SU-DHL-6 (cell line): Measurements from ENCODE around the gene TAF1C.

Experiments used
- H2AFZ ChIP-seq: fragments of 200-600 bp; sonication (generic); 2 replicates; pipeline ENCODE4 v1.6.1; 2014; ENCODE audit warnings: low read depth, mild to moderate bottlenecking, moderate library complexity, mixed read lengths, antibody characterized with exemption, low read length; ENCODE audit not compliant: severe bottlenecking
- H3F3A ChIP-seq: fragments of 200-600 bp; shearing (Covaris generic); 2 replicates; pipeline ENCODE4 v1.6.0; 2016; ENCODE audit warnings: antibody characterized with exemption, mild to moderate bottlenecking; ENCODE audit not compliant: insufficient read depth
- H3K27ac ChIP-seq: fragments of 200-600 bp; sonication (generic); 2 replicates; pipeline ENCODE4 v1.5.1; 2016; ENCODE audit warnings: low read depth, mild to moderate bottlenecking, low read length, moderate library complexity, mixed read lengths
- H3K27me3 ChIP-seq: fragments of 200-600 bp; sonication (generic), shearing (Covaris generic); 2 replicates; pipeline ENCODE4 v1.6.0; 2014; ENCODE audit warnings: mild to moderate bottlenecking, low read length
- H3K36me3 ChIP-seq: fragments of 200-600 bp; sonication (generic); 2 replicates; pipeline ENCODE4 v1.6.1; 2014; ENCODE audit warnings: mild to moderate bottlenecking, low read length, mixed read lengths
- H3K4me2 ChIP-seq: fragments of 300-600, 200-600 bp; shearing (Covaris generic), sonication (generic); 2 replicates; pipeline ENCODE4 v1.6.0; 2014; ENCODE audit warnings: low read length, low read depth, mild to moderate bottlenecking; ENCODE audit not compliant: poor library complexity, severe bottlenecking
- H3K4me3 ChIP-seq: fragments of 200-600 bp; sonication (generic); 2 replicates; pipeline ENCODE4 v1.5.1; 2014; ENCODE audit warnings: antibody characterized with exemption, low read length, mild to moderate bottlenecking, mixed read lengths; ENCODE audit not compliant: insufficient read depth, poor library complexity, severe bottlenecking
- H3K79me2 ChIP-seq: fragments of 200-600 bp; sonication (generic); 2 replicates; pipeline ENCODE4 v1.6.1; 2014; ENCODE audit warnings: mild to moderate bottlenecking, low read length, moderate library complexity; ENCODE audit not compliant: insufficient read depth
- H3K9ac ChIP-seq: fragments of 200-600 bp; sonication (generic); 2 replicates; pipeline ENCODE4 v1.7.0; 2014; ENCODE audit warnings: mild to moderate bottlenecking, low read length
- H3K9me2 ChIP-seq: fragments of 200-600 bp; sonication (generic); replicated peaks from 2 replicates; pipeline ENCODE4 v1.6.1; 2014; ENCODE audit warnings: low read length; ENCODE audit not compliant: insufficient read depth
- H3K9me3 ChIP-seq: fragments of 200-600 bp; sonication (generic); 2 replicates; pipeline ENCODE4 v1.6.1; 2014; ENCODE audit warnings: low read length, mixed read lengths; ENCODE audit not compliant: insufficient read depth
- H4K20me1 ChIP-seq: fragments of 200-600 bp; sonication (generic); 2 replicates; pipeline ENCODE4 v1.6.1; 2014; ENCODE audit warnings: low read depth, mild to moderate bottlenecking, antibody characterized with exemption, low read length, moderate library complexity, mixed read lengths
- EZH2phosphoT487 ChIP-seq: fragments of 200-600 bp; sonication (generic), shearing (Covaris generic); conservative IDR thresholded peaks from 2 replicates; pipeline ENCODE4 v1.6.1; 2018; ENCODE audit warnings: mild to moderate bottlenecking, antibody characterized with exemption, low read length, moderate library complexity, mixed read lengths
- TF ChIP-seq, protein P1 (sequence below): fragments of 200-600 bp; sonication (generic); IDR thresholded peaks from one replicate; pipeline ENCODE4 v1.5.1; 2017; ENCODE audit warnings: antibody characterized with exemption, mild to moderate bottlenecking, low read length, moderate library complexity; ENCODE audit not compliant: insufficient read depth, poor library complexity, severe bottlenecking

Gene TAF1C

DNA sequence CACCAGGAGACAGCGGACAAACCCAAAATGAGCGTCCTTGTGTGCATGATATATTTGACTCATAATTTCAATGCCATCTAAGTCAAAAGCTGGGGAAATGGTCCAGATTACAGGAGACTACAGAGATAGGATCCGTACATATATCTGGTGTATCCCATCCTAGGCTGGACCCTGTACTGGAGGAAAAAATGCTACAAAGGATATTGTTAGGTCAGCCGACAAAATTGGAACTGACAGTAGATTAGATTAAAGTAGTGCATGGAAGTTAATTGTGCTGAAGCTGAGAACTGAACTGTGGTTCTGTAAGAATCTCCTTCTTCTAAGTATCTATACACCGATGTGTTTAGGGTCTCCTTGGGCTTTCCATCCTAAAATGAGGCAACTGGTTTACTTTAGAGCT is 28.7 kb upstream of the TAF1C start:
- no peaks in the 10 kb centered on the region for H3K36me3 ChIP-seq
- H3F3A ChIP-seq = no peaks in the 10 kb centered on the region
- no peaks in the 10 kb centered on the region for H3K27me3 ChIP-seq
- no peak overlapping the region for H2AFZ ChIP-seq
- no peaks in the 10 kb centered on the region for H3K9me3 ChIP-seq
- TF ChIP-seq, protein P1, sequence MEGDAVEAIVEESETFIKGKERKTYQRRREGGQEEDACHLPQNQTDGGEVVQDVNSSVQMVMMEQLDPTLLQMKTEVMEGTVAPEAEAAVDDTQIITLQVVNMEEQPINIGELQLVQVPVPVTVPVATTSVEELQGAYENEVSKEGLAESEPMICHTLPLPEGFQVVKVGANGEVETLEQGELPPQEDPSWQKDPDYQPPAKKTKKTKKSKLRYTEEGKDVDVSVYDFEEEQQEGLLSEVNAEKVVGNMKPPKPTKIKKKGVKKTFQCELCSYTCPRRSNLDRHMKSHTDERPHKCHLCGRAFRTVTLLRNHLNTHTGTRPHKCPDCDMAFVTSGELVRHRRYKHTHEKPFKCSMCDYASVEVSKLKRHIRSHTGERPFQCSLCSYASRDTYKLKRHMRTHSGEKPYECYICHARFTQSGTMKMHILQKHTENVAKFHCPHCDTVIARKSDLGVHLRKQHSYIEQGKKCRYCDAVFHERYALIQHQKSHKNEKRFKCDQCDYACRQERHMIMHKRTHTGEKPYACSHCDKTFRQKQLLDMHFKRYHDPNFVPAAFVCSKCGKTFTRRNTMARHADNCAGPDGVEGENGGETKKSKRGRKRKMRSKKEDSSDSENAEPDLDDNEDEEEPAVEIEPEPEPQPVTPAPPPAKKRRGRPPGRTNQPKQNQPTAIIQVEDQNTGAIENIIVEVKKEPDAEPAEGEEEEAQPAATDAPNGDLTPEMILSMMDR = no peak
- TF ChIP-seq EZH2phosphoT487 = no peak
- H3K9me2 ChIP-seq = no peaks in the 10 kb centered on the region
- no peak overlapping the region for H3K4me3 ChIP-seq
- H4K20me1 ChIP-seq = no peaks in the 10 kb centered on the region
- H3K9ac ChIP-seq = no peak overlapping the region
- no peaks in the 10 kb centered on the region for H3K79me2 ChIP-seq
- H3K4me2 ChIP-seq = no peak overlapping the region
- H3K27ac ChIP-seq = no peak overlapping the region

GRCh38 chr16:84214451-84215066 is 27.7 kb upstream of the TAF1C start:
- H3K9ac ChIP-seq = no peak overlapping the region
- H4K20me1 ChIP-seq = no peaks in the 10 kb centered on the region
- H3K79me2 ChIP-seq = no peaks in the 10 kb centered on the region
- H3K27ac ChIP-seq = no peak overlapping the region
- no peaks in the 10 kb centered on the region for H3K27me3 ChIP-seq
- no peaks in the 10 kb centered on the region for H3K36me3 ChIP-seq
- no peak overlapping the region for H2AFZ ChIP-seq
- H3F3A ChIP-seq = no peaks in the 10 kb centered on the region
- H3K4me3 ChIP-seq = no peak overlapping the region
- no peaks in the 10 kb centered on the region for H3K9me2 ChIP-seq
- TF ChIP-seq, protein P1 = no peak
- TF ChIP-seq EZH2phosphoT487 = no peak
- H3K9me3 ChIP-seq = no peaks in the 10 kb centered on the region
- no peak overlapping the region for H3K4me2 ChIP-seq

- Histone ChIP-seq H4K20me1 (no peaks in the 10 kb centered on the region), H3K27me3 (no peaks in the 10 kb centered on the region), H3F3A (no peaks in the 10 kb centered on the region), H3K4me2 (no peak overlapping the region), H2AFZ (no peak overlapping the region), H3K4me3 (no peak overlapping the region), H3K36me3 (no peaks in the 10 kb centered on the region), H3K27ac (no peak overlapping the region), H3K79me2 (no peaks in the 10 kb centered on the region), H3K9me3 (no peaks in the 10 kb centered on the region), H3K9ac (no peak overlapping the region), H3K9me2 (no peaks in the 10 kb centered on the region)
- TF ChIP-seq, protein P1 = no peak
- TF ChIP-seq EZH2phosphoT487 = no peak
Measured at GRCh38 chr16:84212631-84213030, 25.8 kb upstream of the TAF1C start.
